CD14-positive monocyte (primary cell): ENCODE measurements around the gene RGS7. TPM values are rescaled to one million over a fixed set of nuclear protein-coding genes. Genes with fewer than 3 reads are reported as not detected.

Experiments used
- DNase-seq, 3 donors: peaks; one replicate each; pipeline ENCODE4 v3.0.0-alpha.2; 2011 to 2022
- H2AFZ ChIP-seq: 2 replicates; pipeline ENCODE4 v1.6.0; 2012; ENCODE audit warnings: mild to moderate bottlenecking, low read depth, low read length, inconsistent platforms; ENCODE audit not compliant: insufficient read depth, poor library complexity, severe bottlenecking
- H3K27ac ChIP-seq, 2 donors: 1 replicate in 1 of 2; 2 replicates in 1 of 2; pipeline ENCODE4 v1.5.1; 2012 to 2013; ENCODE audit warnings: low read length in 2 of 2, control low read depth in 1 of 2, inconsistent platforms in 1 of 2, low read depth in 1 of 2, mild to moderate bottlenecking in 1 of 2
- H3K27me3 ChIP-seq, 2 donors: one replicate each; pipeline versions ENCODE4 v1.6.0 to v1.6.1; 2011 to 2013; ENCODE audit warnings: low read length in 2 of 2; ENCODE audit not compliant: control insufficient read depth in 2 of 2, insufficient read depth in 2 of 2
- H3K36me3 ChIP-seq, 2 donors: replicated peaks in 1 of 2; 1 replicate in 1 of 2; 2 replicates in 1 of 2; pipeline versions ENCODE4 v1.5.1 to v1.6.1; 2012 to 2013; ENCODE audit warnings: low read length in 2 of 2, control low read depth in 1 of 2, inconsistent platforms in 1 of 2, mild to moderate bottlenecking in 1 of 2; ENCODE audit not compliant: insufficient read depth in 2 of 2, control insufficient read depth in 1 of 2
- H3K4me1 ChIP-seq, 2 donors: 1 replicate in 1 of 2; 2 replicates in 1 of 2; pipeline versions ENCODE4 v1.5.1 to v1.6.1; 2012 to 2013; ENCODE audit warnings: low read length in 2 of 2, control low read depth in 1 of 2, inconsistent platforms in 1 of 2, mild to moderate bottlenecking in 1 of 2, moderate library complexity in 1 of 2; ENCODE audit not compliant: insufficient read depth in 2 of 2, control insufficient read depth in 1 of 2
- H3K4me2 ChIP-seq: replicated peaks from 2 replicates; pipeline ENCODE3; 2012; ENCODE audit warnings: low read length, moderate library complexity, mild to moderate bottlenecking; ENCODE audit not compliant: poor library complexity, severe bottlenecking; ENCODE audit errors: extremely low read depth
- H3K4me3 ChIP-seq, 3 experiments: fragments of 200-600 bp in 1 of 3; sonication (generic) in 1 of 3; replicated peaks in 1 of 3; 1 replicate in 2 of 3; 2 replicates in 1 of 3; pipeline ENCODE4 v1.5.1; 2011 to 2013; ENCODE audit warnings: low read length in 3 of 3, mild to moderate bottlenecking in 3 of 3, control low read depth in 2 of 3, low read depth in 2 of 3, inconsistent platforms in 1 of 3, moderate library complexity in 1 of 3
- H3K79me2 ChIP-seq: 2 replicates; pipeline ENCODE4 v1.6.0; 2012; ENCODE audit warnings: mild to moderate bottlenecking, control low read depth, inconsistent platforms, low read length, moderate library complexity; ENCODE audit not compliant: insufficient read depth
- H3K9ac ChIP-seq: 2 replicates; pipeline ENCODE4 v1.6.0; 2017; ENCODE audit warnings: low read length, mild to moderate bottlenecking; ENCODE audit not compliant: insufficient read depth, poor library complexity, severe bottlenecking
- H3K9me3 ChIP-seq, 2 donors: replicated peaks in 1 of 2; 1 replicate in 1 of 2; 2 replicates in 1 of 2; pipeline versions ENCODE4 v1.5.1 to v1.6.1; 2012 to 2013; ENCODE audit warnings: low read length in 2 of 2, control low read depth in 1 of 2; ENCODE audit not compliant: control insufficient read depth in 1 of 2, insufficient read depth in 1 of 2
- H4K20me1 ChIP-seq: 2 replicates; pipeline ENCODE4 v1.6.0; 2012; ENCODE audit warnings: mild to moderate bottlenecking, low read length, control low read depth, moderate library complexity; ENCODE audit not compliant: insufficient read depth
- H3K27ac Mint-ChIP-seq, 7 donors: one replicate each; pipeline ENCODE4 v1.8.0; 2020; ENCODE audit warnings: mild to moderate bottlenecking in 7 of 7, mixed read lengths in 7 of 7, moderate library complexity in 6 of 7, inconsistent platforms in 2 of 7
- H3K27me3 Mint-ChIP-seq, 3 donors: one replicate each; pipeline ENCODE4 v1.8.0; 2021 to 2022; ENCODE audit warnings: low read depth in 3 of 3, mild to moderate bottlenecking in 3 of 3, mixed read lengths in 3 of 3, moderate library complexity in 3 of 3, inconsistent platforms in 1 of 3
- H3K36me3 Mint-ChIP-seq, 2 donors: one replicate each; pipeline ENCODE4 v1.8.0; 2020; ENCODE audit warnings: mixed read lengths in 2 of 2, inconsistent platforms in 1 of 2, mild to moderate bottlenecking in 1 of 2
- H3K4me1 Mint-ChIP-seq: one replicate; pipeline ENCODE4 v1.8.0; 2020; ENCODE audit warnings: mild to moderate bottlenecking, mixed read lengths
- H3K4me3 Mint-ChIP-seq, 2 donors: one replicate each; pipeline ENCODE4 v1.8.0; 2020; ENCODE audit warnings: mild to moderate bottlenecking in 2 of 2, mixed read lengths in 2 of 2, moderate library complexity in 1 of 2
- H3K9me3 Mint-ChIP-seq, 7 donors: one replicate each; pipeline ENCODE4 v1.8.0; 2020 to 2022; ENCODE audit warnings: mixed read lengths in 7 of 7, mild to moderate bottlenecking in 6 of 7, moderate library complexity in 6 of 7, inconsistent platforms in 2 of 7
- CTCF ChIP-seq: fragments of 200-600 bp; IDR thresholded peaks from one replicate; pipeline ENCODE4 v1.8.0; 2022; ENCODE audit warnings: antibody characterized with exemption, mild to moderate bottlenecking
- WGBS: methylation state at CpG from one replicate; pipeline ENCODE4 v1.1.5; 2013; ENCODE audit warnings: missing lambda C conversion rate; ENCODE audit not compliant: insufficient coverage; 5-methylcytosine and 5-hydroxymethylcytosine counted together
- intact Hi-C, 2 donors: fragments of 100-400 bp; cut with micrococcal nuclease; formaldehyde crosslinking; loops; one replicate each; pipeline versions ENCODE4 v1.15.0 to v1.15.1; 2023
- polyA plus RNA-seq, 3 donors: library from polyadenylated mRNA; depleted of rRNA in 1 of 3; unstranded in 2 of 3; stranded (reverse) in 1 of 3; fragments of 300-500 nt in 2 of 3; fragments of >200 nt in 1 of 3; fragmentation: Illumina TruSeq in 2 of 3; gene quantifications; 1 replicate in 2 of 3; 2 replicates in 1 of 3; pipeline ENCODE4 v1.2.3, GENCODE V29; 2012 to 2021

The RGS7 gene
- polyA plus RNA-seq, 3 donors = not detected

- DNase-seq = no peak
- H2AFZ ChIP-seq = no peak overlapping the region
- no peaks in the 10 kb centered on the region for H3K4me1 Mint-ChIP-seq
- H3K4me3 ChIP-seq = no peak overlapping the region
- intact Hi-C loops = no loop called here
- H3K36me3 ChIP-seq = no peaks in the 10 kb centered on the region
- no peaks in the 10 kb centered on the region for H3K27me3 ChIP-seq
- 73% methylated on average over 1 of the region's 1 CpG for WGBS
- no peak for TF ChIP-seq CTCF
- no peak overlapping the region for H3K9ac ChIP-seq
- H3K27ac ChIP-seq = no peak overlapping the region
- H3K79me2 ChIP-seq = no peaks in the 10 kb centered on the region
- H3K4me3 Mint-ChIP-seq = no peak overlapping the region
- H3K27me3 Mint-ChIP-seq = no peaks in the 10 kb centered on the region
- no peaks in the 10 kb centered on the region for H4K20me1 ChIP-seq
- no peaks in the 10 kb centered on the region for H3K9me3 ChIP-seq
- H3K9me3 Mint-ChIP-seq = peaks cover 0 to 8% (median 2%) of the 10 kb centered on the region in 7 donors
- no peak overlapping the region for H3K4me2 ChIP-seq
- H3K4me1 ChIP-seq = no peaks in the 10 kb centered on the region
- H3K36me3 Mint-ChIP-seq = no peaks in the 10 kb centered on the region
- no peak overlapping the region for H3K27ac Mint-ChIP-seq
Measured at GRCh38 chr1:240836271-240836670, 520.7 kb downstream of the RGS7 start.

GRCh38 chr1:240835291-240835690, 521.7 kb downstream of the RGS7 start:
- no peaks in the 10 kb centered on the region for H3K36me3 ChIP-seq
- Mint-ChIP-seq H3K27ac (no peak overlapping the region), H3K27me3 (no peaks in the 10 kb centered on the region), H3K4me1 (no peaks in the 10 kb centered on the region), H3K4me3 (no peak overlapping the region), H3K9me3 (peaks cover 0 to 8% (median 0%) of the 10 kb centered on the region in 7 donors), H3K36me3 (no peaks in the 10 kb centered on the region)
- intact Hi-C loops = no loop called here
- no peak for DNase-seq
- TF ChIP-seq CTCF = no peak
- no peak overlapping the region for H3K27ac ChIP-seq
- H2AFZ ChIP-seq = no peak overlapping the region
- no peak overlapping the region for H3K9ac ChIP-seq
- H3K79me2 ChIP-seq = no peaks in the 10 kb centered on the region
- H3K4me2 ChIP-seq = no peak overlapping the region
- no peaks in the 10 kb centered on the region for H4K20me1 ChIP-seq
- H3K27me3 ChIP-seq = no peaks in the 10 kb centered on the region
- H3K4me3 ChIP-seq = no peak overlapping the region
- no peaks in the 10 kb centered on the region for H3K9me3 ChIP-seq
- 93% methylated on average over 6 of the region's 9 CpGs for WGBS
- no peaks in the 10 kb centered on the region for H3K4me1 ChIP-seq
